SU-DHL-6 (cell line): ENCODE measurements around the gene LITAFD.

Source experiments
- EZH2phosphoT487 ChIP-seq: fragments of 200-600 bp; sonication (generic), shearing (Covaris generic); conservative IDR thresholded peaks from 2 replicates; pipeline ENCODE4 v1.6.1; 2018; ENCODE audit warnings: mild to moderate bottlenecking, antibody characterized with exemption, low read length, moderate library complexity, mixed read lengths
- TF ChIP-seq, protein P1 (sequence below): fragments of 200-600 bp; sonication (generic); IDR thresholded peaks from one replicate; pipeline ENCODE4 v1.5.1; 2017; ENCODE audit warnings: antibody characterized with exemption, mild to moderate bottlenecking, low read length, moderate library complexity; ENCODE audit not compliant: insufficient read depth, poor library complexity, severe bottlenecking

DNA sequence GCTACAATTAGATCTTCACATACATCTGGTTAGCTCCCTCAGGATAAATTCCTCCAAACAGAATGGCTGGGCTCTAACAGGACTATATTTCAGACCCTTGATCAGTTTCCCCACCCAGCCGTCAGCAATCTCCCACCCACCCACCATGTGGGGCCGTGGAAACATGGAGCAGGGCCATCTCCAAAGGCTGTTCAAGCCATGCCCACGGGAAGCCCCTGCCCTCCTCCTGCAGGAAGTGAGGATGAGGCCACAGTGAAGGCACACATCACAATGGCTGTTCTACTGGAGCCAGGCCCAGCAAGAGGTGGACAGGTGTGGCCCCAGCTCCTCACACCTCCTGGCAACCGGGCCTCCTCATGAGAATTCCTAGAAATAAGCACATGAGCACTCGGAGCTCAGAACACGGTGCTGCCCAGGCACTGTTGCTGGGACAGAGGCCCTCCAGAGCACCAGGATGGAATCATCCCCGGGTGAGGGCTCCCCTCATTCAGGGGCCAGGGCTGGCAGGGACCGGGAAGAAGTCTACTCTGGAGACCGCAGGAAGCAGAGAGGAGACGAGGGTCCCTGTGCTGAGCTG, at the start of gene LITAFD:
- TF ChIP-seq, protein P1, sequence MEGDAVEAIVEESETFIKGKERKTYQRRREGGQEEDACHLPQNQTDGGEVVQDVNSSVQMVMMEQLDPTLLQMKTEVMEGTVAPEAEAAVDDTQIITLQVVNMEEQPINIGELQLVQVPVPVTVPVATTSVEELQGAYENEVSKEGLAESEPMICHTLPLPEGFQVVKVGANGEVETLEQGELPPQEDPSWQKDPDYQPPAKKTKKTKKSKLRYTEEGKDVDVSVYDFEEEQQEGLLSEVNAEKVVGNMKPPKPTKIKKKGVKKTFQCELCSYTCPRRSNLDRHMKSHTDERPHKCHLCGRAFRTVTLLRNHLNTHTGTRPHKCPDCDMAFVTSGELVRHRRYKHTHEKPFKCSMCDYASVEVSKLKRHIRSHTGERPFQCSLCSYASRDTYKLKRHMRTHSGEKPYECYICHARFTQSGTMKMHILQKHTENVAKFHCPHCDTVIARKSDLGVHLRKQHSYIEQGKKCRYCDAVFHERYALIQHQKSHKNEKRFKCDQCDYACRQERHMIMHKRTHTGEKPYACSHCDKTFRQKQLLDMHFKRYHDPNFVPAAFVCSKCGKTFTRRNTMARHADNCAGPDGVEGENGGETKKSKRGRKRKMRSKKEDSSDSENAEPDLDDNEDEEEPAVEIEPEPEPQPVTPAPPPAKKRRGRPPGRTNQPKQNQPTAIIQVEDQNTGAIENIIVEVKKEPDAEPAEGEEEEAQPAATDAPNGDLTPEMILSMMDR, result no peak
- TF ChIP-seq EZH2phosphoT487, result no peak
